ENCODE measurements around the gene OTUD7B. TPM values are rescaled to one million over a fixed set of nuclear protein-coding genes. Genes with fewer than 3 reads are reported as not detected.
A peak's percentile ranks its signal among the peaks of the same experiment; 100 is the strongest.

Gene OTUD7B
- total RNA-seq, 1 donor from 2014 or later: 48.9 TPM

GRCh38 chr1:149993764-149994163 is 16.8 kb downstream of the OTUD7B start:
- Mint-ChIP-seq H3K9me3 (no peaks in the 10 kb centered on the region), H3K36me3 (peaks cover 9% of the 10 kb centered on the region), H3K27ac (peak overlapping the region; percentile 65), H3K27me3 (ENCODE audit: low read depth) (no peaks in the 10 kb centered on the region), H3K4me3 (no peak overlapping the region), H3K4me1 (peaks cover 54% of the 10 kb centered on the region)
- TF ChIP-seq, protein P1, sequence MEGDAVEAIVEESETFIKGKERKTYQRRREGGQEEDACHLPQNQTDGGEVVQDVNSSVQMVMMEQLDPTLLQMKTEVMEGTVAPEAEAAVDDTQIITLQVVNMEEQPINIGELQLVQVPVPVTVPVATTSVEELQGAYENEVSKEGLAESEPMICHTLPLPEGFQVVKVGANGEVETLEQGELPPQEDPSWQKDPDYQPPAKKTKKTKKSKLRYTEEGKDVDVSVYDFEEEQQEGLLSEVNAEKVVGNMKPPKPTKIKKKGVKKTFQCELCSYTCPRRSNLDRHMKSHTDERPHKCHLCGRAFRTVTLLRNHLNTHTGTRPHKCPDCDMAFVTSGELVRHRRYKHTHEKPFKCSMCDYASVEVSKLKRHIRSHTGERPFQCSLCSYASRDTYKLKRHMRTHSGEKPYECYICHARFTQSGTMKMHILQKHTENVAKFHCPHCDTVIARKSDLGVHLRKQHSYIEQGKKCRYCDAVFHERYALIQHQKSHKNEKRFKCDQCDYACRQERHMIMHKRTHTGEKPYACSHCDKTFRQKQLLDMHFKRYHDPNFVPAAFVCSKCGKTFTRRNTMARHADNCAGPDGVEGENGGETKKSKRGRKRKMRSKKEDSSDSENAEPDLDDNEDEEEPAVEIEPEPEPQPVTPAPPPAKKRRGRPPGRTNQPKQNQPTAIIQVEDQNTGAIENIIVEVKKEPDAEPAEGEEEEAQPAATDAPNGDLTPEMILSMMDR (IDR thresholded peaks at IDR 0.05; ENCODE audit: unreplicated experiment): no peak
- DNase-seq (ENCODE audit: low spot score in 2 of 2, unreplicated experiment in 2 of 2): no peak

GRCh38 chr1:149993181-149993580 is 17.3 kb downstream of the OTUD7B start:
- no peaks in the 10 kb centered on the region for H3K9me3 Mint-ChIP-seq
- H3K27me3 Mint-ChIP-seq (ENCODE audit: low read depth): no peaks in the 10 kb centered on the region
- H3K4me3 Mint-ChIP-seq: no peak overlapping the region
- TF ChIP-seq, protein P1 (IDR thresholded peaks at IDR 0.05; ENCODE audit: unreplicated experiment): no peak
- no peak for DNase-seq (ENCODE audit: low spot score in 2 of 2, unreplicated experiment in 2 of 2)
- peaks cover 56% of the 10 kb centered on the region for H3K4me1 Mint-ChIP-seq
- H3K27ac Mint-ChIP-seq: peak overlapping the region; percentile 15
- peaks cover 9% of the 10 kb centered on the region for H3K36me3 Mint-ChIP-seq

- no peak for DNase-seq (ENCODE audit: low spot score in 2 of 2, unreplicated experiment in 2 of 2)
- TF ChIP-seq, protein P1 (IDR thresholded peaks at IDR 0.05; ENCODE audit: unreplicated experiment): no peak
- peak overlapping the region; percentile 95 for H3K27ac Mint-ChIP-seq
- peaks cover 60% of the 10 kb centered on the region for H3K4me1 Mint-ChIP-seq
- H3K27me3 Mint-ChIP-seq (ENCODE audit: low read depth): no peaks in the 10 kb centered on the region
- peaks cover 5% of the 10 kb centered on the region for H3K36me3 Mint-ChIP-seq
- no peaks in the 10 kb centered on the region for H3K9me3 Mint-ChIP-seq
- no peak overlapping the region for H3K4me3 Mint-ChIP-seq
These were observed 23.3 kb downstream of the OTUD7B start for GRCh38 chr1:149987297-149987595.

GRCh38 chr1:149986486-149987296 is 23.8 kb downstream of the OTUD7B start:
- TF ChIP-seq, protein P1 (IDR thresholded peaks at IDR 0.05; ENCODE audit: unreplicated experiment): no peak
- H3K36me3 Mint-ChIP-seq: peaks cover 5% of the 10 kb centered on the region
- no peaks in the 10 kb centered on the region for H3K9me3 Mint-ChIP-seq
- H3K27ac Mint-ChIP-seq: peak overlapping the region; percentile 95
- no peaks in the 10 kb centered on the region for H3K27me3 Mint-ChIP-seq (ENCODE audit: low read depth)
- H3K4me1 Mint-ChIP-seq: peaks cover 60% of the 10 kb centered on the region
- peak overlapping the region; percentile 3 for H3K4me3 Mint-ChIP-seq
- no peak for DNase-seq (ENCODE audit: low spot score in 2 of 2, unreplicated experiment in 2 of 2)

DNA sequence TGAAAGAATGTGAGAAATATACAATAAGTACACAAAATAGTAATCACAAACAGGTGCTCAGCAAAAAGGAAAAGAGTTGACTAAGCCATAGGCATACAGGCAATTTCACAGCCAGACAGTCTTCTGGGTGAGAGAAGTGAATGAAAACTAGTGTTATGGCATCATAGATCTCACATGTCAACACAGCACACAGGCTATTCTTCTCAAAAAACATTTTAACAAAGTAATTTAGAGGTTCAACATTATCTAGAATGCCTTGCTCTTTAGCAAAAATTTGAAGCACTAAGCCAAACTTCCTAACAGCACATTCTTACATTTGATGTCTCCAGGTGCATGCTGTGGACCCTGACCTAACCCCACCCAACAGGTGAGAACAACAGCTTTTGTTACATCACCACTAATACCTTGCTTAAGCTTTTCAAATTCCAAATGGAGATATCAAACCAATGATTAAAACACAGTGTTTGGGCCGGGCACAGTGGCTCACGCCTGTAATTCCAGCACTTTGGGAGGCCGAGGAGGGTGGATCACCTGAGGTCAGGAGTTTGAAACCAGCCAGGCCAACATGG is 30.5 kb downstream of the OTUD7B start:
- peaks cover 17% of the 10 kb centered on the region for H3K36me3 Mint-ChIP-seq
- H3K9me3 Mint-ChIP-seq: no peaks in the 10 kb centered on the region
- TF ChIP-seq, protein P1 (IDR thresholded peaks at IDR 0.05; ENCODE audit: unreplicated experiment): no peak
- peaks cover 59% of the 10 kb centered on the region for H3K4me1 Mint-ChIP-seq
- no peak overlapping the region for H3K4me3 Mint-ChIP-seq
- peak overlapping the region; percentile 92 for H3K27ac Mint-ChIP-seq
- no peak for DNase-seq (ENCODE audit: low spot score in 2 of 2, unreplicated experiment in 2 of 2)
- H3K27me3 Mint-ChIP-seq (ENCODE audit: low read depth): no peaks in the 10 kb centered on the region

All from mesothelial cell of epicardium (in vitro differentiated cells).